ENCODE results near the gene ITPK1.
"Not testable (repeated sequence)": the region's sequence is repeated elsewhere in the genome, so short reads cannot be mapped to it uniquely, and the experiment has no call there.

ITPK1 gene

DNA sequence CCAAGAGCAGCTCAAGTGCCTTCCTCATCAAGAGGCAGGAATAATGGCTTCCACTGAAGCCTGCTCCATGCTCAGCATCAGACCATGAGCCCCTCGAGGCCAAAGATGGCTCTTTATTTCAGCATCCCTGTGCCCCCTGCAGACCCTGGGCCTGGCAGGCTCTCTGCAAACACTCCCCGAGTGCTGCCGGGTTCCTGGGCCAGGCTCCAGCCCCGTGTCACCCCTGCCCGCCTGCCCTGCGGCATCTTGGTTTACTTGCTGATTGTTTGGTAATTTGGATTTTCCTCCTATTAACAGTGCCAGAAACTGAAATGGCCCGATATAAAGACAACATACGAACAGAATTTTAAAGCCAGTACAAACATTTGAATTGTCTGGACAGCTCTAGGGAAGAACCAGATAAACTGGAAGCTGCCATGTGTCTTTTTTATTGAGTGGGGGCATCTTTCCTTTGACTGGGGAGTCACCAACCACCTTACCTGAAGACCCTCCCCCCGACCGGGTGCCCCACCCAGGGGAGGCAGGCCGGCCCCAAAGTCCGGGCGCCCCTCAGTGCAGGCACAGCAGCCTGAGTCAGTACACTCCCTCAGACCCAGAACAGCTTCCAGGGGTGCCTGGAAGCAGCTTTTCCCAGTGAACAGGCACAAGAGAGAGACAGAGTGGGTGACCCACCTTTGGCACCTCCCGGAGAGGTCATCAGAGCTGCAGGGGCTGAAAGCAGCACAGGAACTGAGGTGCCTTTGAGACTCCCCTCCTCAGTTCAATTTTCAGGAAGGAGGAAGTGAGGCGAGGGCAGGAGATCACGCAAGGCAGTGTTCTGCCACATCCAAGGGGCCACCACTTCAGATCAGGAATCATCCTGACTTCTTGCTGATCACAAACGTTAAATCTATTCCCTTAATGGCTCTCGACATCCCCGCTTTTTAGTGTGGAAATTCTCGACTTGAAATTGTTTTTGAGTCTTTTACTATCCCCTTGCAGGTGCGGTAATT, 30.6 kb downstream of the ITPK1 start:
- no peak for DNase-seq (ENCODE audit: low read depth)

DNA sequence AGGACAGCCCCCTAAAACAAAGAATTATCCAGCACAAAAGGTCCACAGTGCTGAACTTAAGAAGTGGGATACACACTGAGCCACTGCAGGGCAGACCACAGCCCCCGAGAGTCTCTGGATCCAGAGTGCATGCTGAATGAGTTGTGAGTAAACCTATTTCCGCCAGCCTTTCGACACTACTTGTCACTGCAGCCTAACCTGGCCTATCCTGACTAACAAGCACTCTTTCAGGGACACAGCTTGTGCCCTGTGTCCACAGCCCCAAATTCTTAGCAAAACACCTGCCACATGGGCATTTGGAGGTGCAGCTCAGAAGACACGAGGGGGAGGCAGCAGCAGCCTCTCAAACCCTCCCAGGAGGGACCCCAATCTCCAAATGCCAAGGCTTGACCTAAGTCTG, 31.3 kb downstream of the ITPK1 start:
- DNase-seq (ENCODE audit: low read depth) = no peak

DNA sequence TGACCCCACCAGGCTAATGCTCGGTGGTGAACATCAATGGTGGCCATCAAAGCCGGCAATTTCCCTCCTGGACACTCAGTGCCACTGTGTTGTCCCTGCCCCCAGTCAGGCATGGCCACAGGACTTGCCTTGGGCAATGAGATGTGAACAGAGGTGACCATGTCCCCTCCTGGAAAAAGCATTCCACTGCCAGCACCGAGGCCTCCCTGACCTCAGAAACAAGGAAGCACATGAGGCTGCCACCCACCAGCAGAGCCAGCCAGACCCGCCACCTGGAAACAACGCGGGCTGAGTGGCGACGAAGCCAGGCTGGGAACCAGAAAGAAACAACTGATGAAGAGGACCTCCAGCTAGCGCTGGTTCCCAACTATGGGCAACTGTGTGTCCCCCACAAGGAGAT, 31.8 kb downstream of the ITPK1 start:
- no peak for DNase-seq (ENCODE audit: low read depth)

DNA sequence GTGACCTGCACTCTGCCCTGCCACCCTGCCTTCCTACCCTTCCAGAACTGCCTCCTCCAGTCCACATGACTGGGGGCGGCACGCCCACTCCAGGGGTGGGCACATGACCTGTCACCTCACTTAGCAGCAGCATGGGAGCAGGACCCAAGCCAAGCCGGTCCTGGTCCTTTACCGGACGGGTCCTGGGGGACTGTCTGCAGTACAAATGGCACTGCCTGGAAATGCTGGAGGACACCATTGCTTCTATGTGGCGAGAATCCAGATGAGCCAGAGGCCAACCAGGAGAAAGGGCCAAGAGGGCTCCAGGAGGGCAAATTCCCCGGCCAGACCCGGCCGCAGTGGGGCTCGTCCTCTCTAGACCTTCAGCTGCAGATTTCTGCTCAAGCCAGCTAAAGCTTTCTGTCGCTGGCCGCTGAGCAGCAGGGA, 33.1 kb downstream of the ITPK1 start:
- DNase-seq (ENCODE audit: low read depth) = no peak

GRCh38 chr14:93081876-93082570, 33.7 kb downstream of the ITPK1 start:
- peak; percentile 31 for DNase-seq (ENCODE audit: low read depth)

DNA sequence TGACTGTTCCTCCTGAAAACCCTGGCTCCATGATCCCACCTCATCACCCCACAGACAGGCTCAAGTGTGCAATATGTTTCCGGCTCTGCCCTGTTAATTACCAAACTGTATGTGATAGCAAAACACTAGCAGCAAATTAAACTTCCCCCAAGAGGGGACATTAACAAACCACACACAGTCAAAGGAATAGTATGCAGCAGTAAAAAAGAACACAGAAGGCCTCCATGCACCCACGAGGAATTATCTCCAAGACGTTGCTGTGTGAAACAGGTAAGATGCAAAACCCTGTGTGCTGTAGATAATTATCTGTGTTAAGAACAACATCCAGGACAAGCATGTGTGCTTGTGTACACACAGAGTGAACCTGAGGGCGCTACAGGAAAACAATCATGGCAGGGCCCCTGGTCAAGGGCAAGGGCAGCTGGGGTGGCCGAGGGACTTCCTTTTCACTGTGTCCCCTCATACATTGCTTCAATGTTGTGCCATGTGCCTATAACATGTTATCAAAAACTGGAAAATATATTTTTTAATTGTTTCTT, 35.8 kb downstream of the ITPK1 start:
- no peak for DNase-seq (ENCODE audit: low read depth)

DNA sequence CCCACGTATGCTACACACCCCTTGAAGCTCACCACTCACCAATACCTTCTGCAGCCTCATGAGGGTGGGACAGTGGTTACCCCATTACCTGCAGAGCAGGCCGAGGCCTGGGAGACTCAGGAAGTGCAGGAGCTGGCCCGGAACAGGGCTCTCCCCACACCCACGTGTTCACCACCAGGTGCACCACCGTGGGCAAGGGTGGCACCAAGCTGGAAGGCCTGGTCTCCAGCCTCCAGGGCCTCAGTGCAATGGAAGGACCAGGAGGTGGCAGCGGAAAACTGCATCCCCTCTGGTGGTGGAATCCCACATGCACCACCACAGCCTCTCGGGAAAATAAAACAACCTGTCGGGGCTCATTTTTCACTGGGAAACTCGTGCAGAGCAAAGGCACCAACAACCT, 36.4 kb downstream of the ITPK1 start:
- no peak for DNase-seq (ENCODE audit: low read depth)

DNA sequence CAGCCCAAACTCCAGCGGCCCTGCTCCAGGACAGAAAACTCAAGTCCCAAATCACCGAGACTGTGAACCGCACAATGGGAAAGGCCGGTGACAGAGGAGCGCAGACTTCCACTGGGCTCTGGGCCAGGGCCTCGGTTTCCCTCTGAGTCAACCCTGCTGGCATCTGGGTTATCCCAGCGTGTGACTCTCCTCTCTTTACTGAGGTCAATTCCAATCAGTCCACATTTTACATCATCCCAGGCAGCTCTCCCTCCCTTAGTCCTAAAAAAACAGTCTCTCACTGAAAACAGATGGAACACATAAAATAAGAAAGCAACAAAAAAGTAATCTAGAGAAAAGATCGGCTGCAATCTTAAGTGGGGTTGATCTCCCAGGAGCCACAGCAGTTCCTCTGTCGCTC, 36.9 kb downstream of the ITPK1 start:
- DNase-seq (ENCODE audit: low read depth) = no peak

DNA sequence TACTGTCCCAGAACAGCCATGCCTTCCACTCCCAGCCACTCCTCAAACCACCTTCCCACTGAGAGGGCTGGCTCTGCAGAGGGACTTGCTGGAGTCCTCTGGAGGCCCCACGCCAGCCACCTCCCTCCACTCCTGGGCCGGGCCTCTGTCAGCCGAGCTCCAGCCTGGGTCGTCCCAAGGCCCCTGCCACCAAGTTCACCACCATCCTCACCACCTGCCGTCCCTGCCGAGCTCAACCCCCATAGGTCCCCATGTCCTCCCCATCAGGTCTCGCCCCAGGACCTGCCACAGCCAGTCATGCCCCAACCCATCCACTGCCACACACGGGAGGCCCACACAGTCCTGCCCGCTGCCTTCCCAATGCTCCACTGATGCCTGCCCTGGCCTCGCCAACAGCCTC, 39.0 kb downstream of the ITPK1 start:
- no peak for DNase-seq (ENCODE audit: low read depth)

DNA sequence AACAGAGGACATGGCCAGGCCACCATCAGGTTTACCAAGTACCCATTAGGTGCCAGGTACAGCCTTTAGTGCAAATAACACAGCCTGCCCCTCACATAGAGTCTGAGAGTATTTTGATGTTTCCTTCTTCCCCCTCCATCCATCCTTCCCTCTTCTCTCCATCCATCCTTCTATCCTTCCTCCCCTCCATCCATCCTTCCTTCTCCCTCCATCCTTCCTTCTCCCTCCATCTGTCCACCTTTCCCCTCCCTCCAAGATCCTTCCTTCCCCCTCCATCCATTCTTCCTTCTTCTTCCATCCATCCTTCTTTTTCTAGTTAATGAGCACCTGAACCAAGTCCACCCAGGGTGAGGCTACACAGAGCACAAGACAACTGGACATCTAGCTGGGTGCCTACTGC, 39.8 kb downstream of the ITPK1 start:
- DNase-seq (ENCODE audit: low read depth) = no peak

- no peak for DNase-seq (ENCODE audit: low read depth)
Observed at GRCh38 chr14:93073910-93074769, 41.6 kb downstream of the ITPK1 start.

DNA sequence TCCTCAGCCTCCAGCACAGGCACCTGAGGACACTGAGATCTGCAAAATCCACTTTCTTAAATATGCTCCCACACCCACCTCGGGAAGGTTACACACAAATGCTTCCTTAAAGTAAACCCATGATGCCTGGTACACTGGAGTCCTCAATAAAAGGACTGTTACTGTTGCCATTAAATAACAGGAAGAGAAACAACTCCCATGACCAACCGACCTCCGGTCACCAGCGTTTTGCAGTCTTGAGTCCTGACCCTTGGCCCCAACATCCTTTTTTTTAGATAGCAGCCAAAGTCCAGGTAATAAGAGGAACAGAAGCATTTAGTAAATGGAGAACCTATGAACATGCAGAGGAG, 42.4 kb downstream of the ITPK1 start:
- DNase-seq (ENCODE audit: low read depth) = no peak

- no peak for DNase-seq (ENCODE audit: low read depth)
Observed at GRCh38 chr14:93072659-93073357, 42.9 kb downstream of the ITPK1 start.

DNA sequence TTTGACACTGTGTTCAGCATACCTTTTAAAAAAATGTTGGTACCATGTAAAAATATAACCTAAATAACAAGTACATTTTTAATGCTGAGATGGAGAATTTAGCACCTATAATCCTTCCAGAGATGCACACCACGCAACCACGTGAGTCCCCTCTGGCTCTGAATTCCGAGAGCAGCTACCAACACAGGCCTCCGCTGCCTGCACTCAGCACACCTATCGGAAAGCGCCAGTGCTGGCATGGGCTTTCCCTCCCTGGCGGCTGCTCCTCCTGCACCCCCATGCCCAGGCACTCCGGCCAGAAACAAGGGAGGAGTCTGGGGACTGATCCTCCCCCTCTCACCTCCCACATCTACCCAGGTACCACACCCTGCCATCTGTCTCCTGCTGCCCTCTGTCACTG, 47.0 kb downstream of the ITPK1 start:
- no peak for DNase-seq (ENCODE audit: low read depth)

DNA sequence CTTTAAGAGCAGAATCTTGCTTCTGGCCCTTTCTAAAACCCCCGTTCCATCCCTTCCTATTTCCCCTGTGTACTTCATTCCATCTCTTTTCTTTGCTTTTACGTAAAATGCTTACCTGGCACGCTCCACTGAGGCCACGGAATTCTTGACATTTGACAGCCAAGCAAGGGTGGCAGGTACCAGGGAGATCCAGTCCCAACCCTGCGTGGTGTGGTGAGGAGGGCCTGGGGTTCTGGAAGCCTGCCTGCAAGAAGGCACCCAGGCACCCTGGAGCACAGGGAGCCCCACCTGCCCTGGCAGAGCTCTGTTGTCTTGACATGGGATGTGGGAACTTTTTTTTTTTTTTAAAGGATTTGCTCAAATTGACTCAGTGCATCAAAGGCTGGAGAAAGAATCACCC, 48.6 kb downstream of the ITPK1 start:
- no peak for DNase-seq (ENCODE audit: low read depth)

DNA sequence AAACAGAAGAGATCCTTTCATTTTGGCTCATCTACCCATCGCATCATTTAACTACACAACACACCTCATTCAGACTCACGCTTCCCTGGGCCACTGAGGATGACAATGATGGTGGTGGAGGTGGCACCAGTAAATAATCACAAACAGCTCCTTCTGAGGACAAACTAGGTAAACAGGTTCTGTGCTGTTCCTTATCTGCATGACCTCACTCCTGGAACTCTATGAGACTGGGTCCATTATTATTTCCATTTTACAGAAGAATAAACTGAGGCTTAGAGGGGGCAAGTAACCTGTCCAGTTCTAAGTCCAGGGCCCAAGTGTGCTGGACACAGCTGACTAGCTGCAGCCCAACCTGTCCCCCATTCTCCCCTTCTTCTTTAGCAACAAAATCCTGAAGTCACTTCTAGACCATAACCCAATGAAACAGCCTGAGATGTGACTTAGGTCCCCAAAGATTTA, 50.4 kb downstream of the ITPK1 start:
- no peak for DNase-seq (ENCODE audit: low read depth)

DNA sequence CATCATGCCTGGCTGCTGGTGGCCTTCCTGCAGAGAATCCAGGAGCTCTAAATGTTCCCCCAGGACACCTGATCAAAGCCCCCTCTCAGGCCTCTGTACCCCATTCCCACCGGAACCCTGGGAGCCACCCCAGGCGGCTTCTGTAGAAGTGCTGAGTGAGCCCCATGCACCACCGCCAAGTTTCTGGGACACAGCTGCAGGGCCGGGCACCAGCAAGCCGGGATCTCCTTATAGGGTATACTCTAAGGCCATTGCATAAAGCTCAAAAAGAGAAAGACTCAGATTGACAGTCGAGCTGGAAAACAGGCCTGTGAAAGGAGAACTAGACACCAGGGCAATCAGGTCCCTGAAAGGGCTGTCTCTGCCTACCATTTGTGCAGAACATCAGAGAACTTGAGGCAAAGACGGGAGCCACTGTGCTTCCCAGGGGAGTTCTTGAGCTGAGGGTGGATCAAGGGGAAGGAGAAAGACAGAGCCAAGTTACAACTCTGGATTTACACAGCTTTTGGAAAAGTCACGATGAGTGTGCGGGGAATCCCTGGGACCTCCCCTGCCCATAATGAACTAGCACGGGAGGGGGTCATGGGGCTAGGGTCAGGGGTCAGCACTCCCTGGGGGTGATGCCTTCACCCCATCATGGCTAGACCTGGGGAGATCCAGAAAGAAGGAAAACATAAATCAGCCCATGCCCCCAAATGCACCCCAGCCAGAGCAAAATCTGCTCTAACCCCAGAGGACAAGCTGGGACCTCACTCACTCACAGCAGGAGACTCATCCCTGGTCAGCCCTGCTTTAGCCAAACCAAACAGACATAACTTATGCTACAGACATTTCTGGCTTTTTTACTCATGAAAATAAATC, 51.1 kb downstream of the ITPK1 start:
- no peak for DNase-seq (ENCODE audit: low read depth)

- DNase-seq (ENCODE audit: low read depth) = no peak
Observed at GRCh38 chr14:93063393-93063792, 52.3 kb downstream of the ITPK1 start.

DNA sequence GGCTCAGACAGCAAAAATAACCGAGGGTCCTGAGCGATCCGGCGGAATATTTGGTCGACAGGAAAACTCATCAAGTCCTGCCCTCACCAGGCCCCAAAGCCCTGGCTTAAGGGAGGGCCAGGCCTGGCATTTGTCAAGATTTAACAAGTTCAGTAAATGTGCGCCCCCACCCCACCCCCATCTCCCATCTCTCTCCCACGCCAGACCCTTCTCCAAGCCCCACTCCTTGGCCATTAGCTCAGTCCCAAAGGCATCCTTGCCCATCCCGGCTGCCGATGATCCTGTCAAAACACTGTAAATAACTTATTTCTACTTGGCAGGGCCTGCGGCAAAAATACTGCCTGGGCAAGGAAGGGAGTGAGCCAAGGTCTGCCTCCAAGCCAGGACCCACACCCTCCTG, 52.8 kb downstream of the ITPK1 start:
- no peak for DNase-seq (ENCODE audit: low read depth)

DNA sequence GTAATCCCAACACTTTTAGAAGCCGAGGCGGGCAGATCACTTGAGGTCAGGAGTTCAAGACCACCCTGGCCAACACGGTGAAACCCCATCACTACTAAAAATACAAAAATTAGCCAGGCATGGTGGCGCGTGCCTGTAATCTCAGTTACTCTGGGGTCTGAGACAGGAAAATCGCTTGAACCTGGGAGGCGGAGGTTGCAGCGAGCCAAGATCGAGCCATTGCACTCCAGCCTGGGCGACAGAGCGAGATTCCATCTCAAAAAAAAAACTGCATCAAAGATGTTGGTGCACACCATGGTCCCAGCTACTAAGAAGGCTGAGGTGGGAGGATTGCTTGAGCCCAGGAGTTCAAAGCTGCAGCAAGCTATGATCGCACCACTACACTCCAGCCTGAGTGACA, 53.7 kb downstream of the ITPK1 start:
- not testable (repeated sequence) for DNase-seq (ENCODE audit: low read depth)

Measured in activated T-cell treated with anti-CD3 and anti-CD28 coated beads for 48 hours (primary cell).